Measurements from ENCODE around the gene FHIT.

DNA sequence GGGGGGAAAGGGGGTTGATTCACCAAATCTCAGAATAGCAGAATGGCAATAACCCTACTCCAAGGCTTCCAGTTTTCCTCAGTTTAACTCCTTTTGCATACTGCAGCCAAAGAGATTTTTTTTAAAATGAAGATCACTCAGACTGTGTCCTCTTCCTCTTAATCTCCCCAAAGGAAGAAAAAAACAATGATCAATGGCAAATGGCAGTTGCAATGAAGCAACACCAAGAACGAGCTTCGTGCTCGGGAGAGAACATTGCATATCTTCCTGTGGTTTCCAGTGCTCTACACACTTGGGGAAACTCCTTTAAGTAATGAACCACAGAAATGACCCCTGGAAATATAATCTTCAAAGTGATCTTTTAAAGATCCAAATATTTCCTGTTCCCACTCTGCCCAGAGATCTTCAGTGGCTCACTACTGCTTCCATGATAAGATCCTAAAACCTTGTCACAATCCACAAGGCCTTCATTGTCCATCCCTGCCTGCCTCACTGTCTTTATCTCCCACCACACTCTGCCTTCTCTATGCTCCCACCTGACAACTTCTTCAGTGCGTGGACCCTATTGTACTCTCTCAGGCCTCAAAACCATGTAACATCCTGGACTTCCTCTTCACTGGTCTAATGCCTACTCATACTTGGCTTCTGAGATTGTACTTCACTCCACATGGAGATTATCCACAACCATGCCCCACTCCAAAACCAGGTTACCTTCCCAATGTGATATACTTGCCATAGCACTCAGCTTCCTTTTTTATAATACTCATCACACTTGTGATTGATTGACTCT is 394.8 kb downstream of the FHIT start:
- TF ChIP-seq CTCF (IDR thresholded peaks at IDR 0.05) = no peak
- TF ChIP-seq POLR2A (IDR thresholded peaks at IDR 0.05) = no peak

Data from Peyer's patch (tissue), 4 donors.